PFSK-1 (cell line): Measurements from ENCODE around the gene MAP1S.

Source experiments
- POLR2AphosphoS5 ChIP-seq: IDR thresholded peaks from 2 replicates; pipeline ENCODE4 v1.6.1; 2012; ENCODE audit warnings: low read depth, mild to moderate bottlenecking, control low read depth, low read length, moderate library complexity
- TF ChIP-seq, protein P1 (sequence below), 2 experiments: IDR thresholded peaks; 2 replicates each; pipeline versions ENCODE4 v1.6.1 to v1.8.0; 2011 to 2012; ENCODE audit warnings: low read depth in 2 of 2, low read length in 2 of 2, control low read depth in 1 of 2, inconsistent platforms in 1 of 2, mild to moderate bottlenecking in 1 of 2, moderate library complexity in 1 of 2; ENCODE audit not compliant: insufficient read depth in 1 of 2

DNA sequence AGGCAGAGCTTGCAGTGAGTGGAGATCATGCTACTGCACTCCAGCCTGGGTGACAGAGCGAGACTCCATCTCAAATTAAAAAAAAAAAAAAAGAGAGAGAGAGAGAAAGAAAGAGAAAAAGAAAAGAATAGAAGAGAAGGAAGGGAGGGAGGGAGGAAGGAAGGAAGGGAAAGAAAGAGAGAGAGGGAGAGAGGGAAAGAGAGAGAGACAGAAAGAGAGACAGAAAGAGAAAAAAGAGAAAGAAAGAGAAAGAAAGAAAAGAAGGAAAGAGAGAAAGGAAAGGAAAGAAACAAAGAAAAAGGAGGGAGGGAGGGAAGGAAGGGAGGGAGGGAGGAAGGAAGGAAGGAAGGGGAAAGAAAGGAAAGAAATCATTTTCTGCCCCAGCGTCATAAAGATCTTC, 24.1 kb upstream of the MAP1S start:
- TF ChIP-seq, protein P1, sequence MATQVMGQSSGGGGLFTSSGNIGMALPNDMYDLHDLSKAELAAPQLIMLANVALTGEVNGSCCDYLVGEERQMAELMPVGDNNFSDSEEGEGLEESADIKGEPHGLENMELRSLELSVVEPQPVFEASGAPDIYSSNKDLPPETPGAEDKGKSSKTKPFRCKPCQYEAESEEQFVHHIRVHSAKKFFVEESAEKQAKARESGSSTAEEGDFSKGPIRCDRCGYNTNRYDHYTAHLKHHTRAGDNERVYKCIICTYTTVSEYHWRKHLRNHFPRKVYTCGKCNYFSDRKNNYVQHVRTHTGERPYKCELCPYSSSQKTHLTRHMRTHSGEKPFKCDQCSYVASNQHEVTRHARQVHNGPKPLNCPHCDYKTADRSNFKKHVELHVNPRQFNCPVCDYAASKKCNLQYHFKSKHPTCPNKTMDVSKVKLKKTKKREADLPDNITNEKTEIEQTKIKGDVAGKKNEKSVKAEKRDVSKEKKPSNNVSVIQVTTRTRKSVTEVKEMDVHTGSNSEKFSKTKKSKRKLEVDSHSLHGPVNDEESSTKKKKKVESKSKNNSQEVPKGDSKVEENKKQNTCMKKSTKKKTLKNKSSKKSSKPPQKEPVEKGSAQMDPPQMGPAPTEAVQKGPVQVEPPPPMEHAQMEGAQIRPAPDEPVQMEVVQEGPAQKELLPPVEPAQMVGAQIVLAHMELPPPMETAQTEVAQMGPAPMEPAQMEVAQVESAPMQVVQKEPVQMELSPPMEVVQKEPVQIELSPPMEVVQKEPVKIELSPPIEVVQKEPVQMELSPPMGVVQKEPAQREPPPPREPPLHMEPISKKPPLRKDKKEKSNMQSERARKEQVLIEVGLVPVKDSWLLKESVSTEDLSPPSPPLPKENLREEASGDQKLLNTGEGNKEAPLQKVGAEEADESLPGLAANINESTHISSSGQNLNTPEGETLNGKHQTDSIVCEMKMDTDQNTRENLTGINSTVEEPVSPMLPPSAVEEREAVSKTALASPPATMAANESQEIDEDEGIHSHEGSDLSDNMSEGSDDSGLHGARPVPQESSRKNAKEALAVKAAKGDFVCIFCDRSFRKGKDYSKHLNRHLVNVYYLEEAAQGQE (IDR thresholded peaks at IDR 0.05; ENCODE audit: insufficient read depth in 1 of 2, low read depth in 2 of 2, low read length in 2 of 2): no peak
- TF ChIP-seq POLR2AphosphoS5: no peak
